HepG2 (cell line): ENCODE measurements around the gene ATP6V0D1. TPM values are rescaled to one million over a fixed set of nuclear protein-coding genes. Genes with fewer than 3 reads are reported as not detected.

ENCODE experiments used
- CENPBD1 ChIP-seq: sonication (generic); formaldehyde crosslinking; IDR thresholded peaks from 2 replicates; pipeline ENCODE4 v1.8.0; 2022; ENCODE audit warnings: missing genetic modification reagents, low read depth, mild to moderate bottlenecking, borderline replicate concordance
- CHD2 ChIP-seq: IDR thresholded peaks from 2 replicates; pipeline ENCODE4 v1.6.1; 2011; ENCODE audit warnings: low read depth, low read length, improper control_type of control experiment
- DPF2 ChIP-seq: sonication (generic); formaldehyde crosslinking; IDR thresholded peaks from 2 replicates; pipeline ENCODE4 v1.4.0; 2020; ENCODE audit warnings: mild to moderate bottlenecking, low read depth, missing genetic modification reagents, borderline replicate concordance
- KLF11 ChIP-seq: IDR thresholded peaks from 2 replicates; pipeline ENCODE4 v1.6.1; 2016; ENCODE audit warnings: missing compliant biosample characterization
- NFIB ChIP-seq: sonication (generic); formaldehyde crosslinking; IDR thresholded peaks from 2 replicates; pipeline ENCODE4 v1.9.0; 2021; ENCODE audit warnings: missing genetic modification reagents, mild to moderate bottlenecking, borderline replicate concordance
- PCBP2 ChIP-seq: fragments of 200-400 bp; formaldehyde crosslinking; optimal IDR thresholded peaks from 2 replicates; pipeline ENCODE3; 2018; ENCODE audit warnings: low read length, low read depth; ENCODE audit not compliant: poor library complexity, severe bottlenecking
- RXRB ChIP-seq: IDR thresholded peaks from 2 replicates; pipeline ENCODE4 v1.6.1; 2016; ENCODE audit warnings: borderline replicate concordance, missing genetic modification reagents, missing compliant biosample characterization
- TCF7L2 ChIP-seq: IDR thresholded peaks from 2 replicates; pipeline ENCODE4 v1.6.1; 2011; ENCODE audit warnings: mild to moderate bottlenecking, low read depth, low read length, moderate library complexity
- TEAD3 ChIP-seq: optimal IDR thresholded peaks from 2 replicates; pipeline ENCODE3; 2016; ENCODE audit warnings: borderline replicate concordance
- ZHX2 ChIP-seq, 2 experiments: sonication (generic) in 1 of 2; formaldehyde crosslinking in 1 of 2; IDR thresholded peaks; 2 replicates each; pipeline versions ENCODE4 v1.6.1 to v1.9.0; 2014 to 2022; ENCODE audit warnings: antibody characterized with exemption in 1 of 2, borderline replicate concordance in 1 of 2, inconsistent platforms in 1 of 2, low read depth in 1 of 2, missing genetic modification reagents in 1 of 2
- ZNF382 ChIP-seq: sonication (generic); formaldehyde crosslinking; IDR thresholded peaks from 2 replicates; pipeline ENCODE4 v1.5.0; 2020; ENCODE audit warnings: missing genetic modification reagents, mild to moderate bottlenecking, borderline replicate concordance
- ZNF660 ChIP-seq: sonication (generic); formaldehyde crosslinking; IDR thresholded peaks from 2 replicates; pipeline ENCODE4 v1.5.1; 2020; ENCODE audit warnings: mild to moderate bottlenecking, low read depth, missing genetic modification reagents, borderline replicate concordance
- polyA plus RNA-seq, 8 experiments: library from polyadenylated mRNA; depleted of rRNA in 3 of 8; stranded (reverse) in 7 of 8; unstranded in 1 of 8; fragments of >200 nt; fragmentation: Illumina TruSeq in 4 of 8; extraction: Trizol in 4 of 8; gene quantifications; 2 replicates each; pipeline versions ENCODE4 v1.2.1 to v1.2.3, GENCODE V29; 2011 to 2016; ENCODE audit warnings: low read depth in 4 of 8, missing spikeins in 1 of 8, mixed read lengths in 1 of 8; ENCODE audit not compliant: insufficient read depth in 1 of 8
- total RNA-seq, 5 experiments: library from RNA; depleted of rRNA; stranded (reverse); fragments of >200 nt; fragmentation: Illumina TruSeq; extraction: Trizol; gene quantifications; 2 replicates each; pipeline ENCODE4 v1.2.3, GENCODE V29; 2016; ENCODE audit warnings: low read depth in 1 of 5

ATP6V0D1 gene
- total and polyA plus RNA-seq, 2 of the 13 experiments (the other 11 are each of a cell fraction or from before 2014, with no cell fraction given) = 51.1 to 61.3 TPM

- TF ChIP-seq ZNF660 = no peak
- TF ChIP-seq KLF11 = no peak
- TF ChIP-seq TEAD3 (CRISPR knock-in tag) = peak; percentile 32
- TF ChIP-seq RXRB (CRISPR knock-in tag) = peak; percentile 99
- TF ChIP-seq ZHX2 (IDR thresholded peaks at IDR 0.05; ENCODE audit: low read depth) = peak; percentile 18; the same call in 1 of the 2 replicates
- TF ChIP-seq ZHX2 (CRISPR knock-in tag; IDR thresholded peaks at IDR 0.05; ENCODE audit: borderline replicate concordance) = no peak
- no peak for TF ChIP-seq CENPBD1 (CRISPR knock-in tag)
- TF ChIP-seq PCBP2 = no peak
- no peak for TF ChIP-seq CHD2
- TF ChIP-seq NFIB (CRISPR knock-in tag) = 0 out of 2 replicates have a peak, but pooled peaks have one; percentile 41
- no peak for TF ChIP-seq TCF7L2
- no peak for TF ChIP-seq ZNF382 (CRISPR knock-in tag)
- TF ChIP-seq DPF2 (CRISPR knock-in tag) = peak; percentile 88
Measured at GRCh38 chr16:67445913-67446907, 34.7 kb downstream of the ATP6V0D1 start (continued).
